ENCODE results near the gene IGFBPL1.

IGFBPL1 gene

DNA sequence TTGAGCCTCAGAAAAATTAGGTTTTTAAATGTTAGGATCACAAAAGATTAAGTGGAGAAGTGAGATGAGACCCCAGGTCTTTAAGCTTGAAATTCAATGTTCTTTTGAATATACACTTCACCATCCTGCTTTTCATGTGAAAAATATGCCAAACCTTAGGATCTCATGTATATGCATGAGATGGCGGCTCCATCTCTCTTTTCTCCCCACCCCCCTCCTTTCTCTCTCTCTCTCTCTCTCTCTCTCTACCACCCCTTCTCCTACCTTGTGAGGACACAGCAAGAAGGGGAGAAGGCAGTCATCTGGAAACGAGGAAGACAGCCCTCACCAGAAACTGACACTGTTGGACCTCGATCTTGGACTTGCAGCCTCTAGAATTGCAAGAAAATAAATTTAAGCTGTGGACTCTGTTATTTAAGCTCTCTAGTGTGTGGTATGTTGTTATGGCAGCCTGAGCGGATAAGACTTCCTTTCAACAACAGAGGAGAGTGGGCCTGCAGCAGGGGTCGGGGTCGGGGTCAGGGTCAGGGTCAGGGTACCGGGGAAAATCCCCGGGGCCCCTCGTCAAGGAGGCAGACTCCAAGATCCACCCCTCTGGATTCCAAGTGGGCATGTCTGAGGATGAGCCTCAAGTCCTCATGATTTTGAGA, 48.1 kb downstream of the IGFBPL1 start:
- DNase-seq, result no peak

DNA sequence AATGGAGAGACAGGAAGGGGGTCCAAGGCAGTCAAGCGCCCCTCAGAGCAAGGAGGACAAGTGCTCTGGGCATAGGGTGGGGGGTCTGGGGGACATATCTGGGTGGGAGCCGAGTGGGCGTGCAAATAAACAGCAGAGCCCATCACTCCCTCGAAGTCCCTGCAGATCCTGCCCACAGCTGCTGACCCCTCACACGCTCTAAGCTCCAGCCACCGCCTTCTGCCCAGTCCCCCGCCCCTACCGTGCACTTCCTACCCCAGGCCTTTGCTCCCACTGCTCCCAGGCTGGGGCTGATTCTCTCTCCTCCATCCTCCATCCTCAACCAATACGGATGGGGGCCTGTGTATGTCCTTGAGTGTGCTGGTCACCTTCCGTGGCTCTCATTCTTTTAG, 48.7 kb downstream of the IGFBPL1 start:
- DNase-seq, result no peak

DNA sequence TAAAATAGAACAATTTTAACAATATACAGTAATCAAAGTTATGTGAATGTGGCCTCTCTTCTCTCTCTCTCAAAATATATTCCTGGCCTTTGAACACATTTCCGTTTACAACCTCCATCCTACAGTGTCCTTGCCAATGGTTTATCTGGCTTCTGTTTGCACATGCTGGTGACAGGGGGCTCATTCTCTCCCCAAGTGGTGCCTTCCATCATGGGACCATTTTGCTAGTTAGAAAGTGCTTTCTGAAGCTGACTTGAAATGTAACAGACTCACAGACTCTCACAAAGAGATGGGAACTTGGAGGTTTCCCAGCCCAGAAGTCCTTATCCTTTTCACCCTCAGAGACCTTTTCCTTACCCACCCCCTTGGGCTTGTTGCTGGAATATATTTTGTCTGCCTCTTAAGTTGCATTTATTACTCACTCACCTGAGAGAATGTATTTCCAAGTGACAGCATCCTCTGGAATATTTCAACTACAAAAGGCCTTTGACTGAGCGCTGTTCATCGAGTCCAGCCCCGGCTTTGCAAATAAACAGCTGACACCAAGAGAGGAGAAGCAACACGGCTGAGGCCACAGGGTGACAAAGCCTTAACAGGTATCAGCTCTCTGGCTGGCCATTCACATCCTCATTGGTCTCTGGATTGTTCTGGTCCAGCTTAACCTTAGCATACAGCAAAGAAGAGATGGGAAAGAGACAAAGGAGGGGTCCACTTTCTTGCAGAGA, 49.2 kb downstream of the IGFBPL1 start:
- DNase-seq, result no peak

DNA sequence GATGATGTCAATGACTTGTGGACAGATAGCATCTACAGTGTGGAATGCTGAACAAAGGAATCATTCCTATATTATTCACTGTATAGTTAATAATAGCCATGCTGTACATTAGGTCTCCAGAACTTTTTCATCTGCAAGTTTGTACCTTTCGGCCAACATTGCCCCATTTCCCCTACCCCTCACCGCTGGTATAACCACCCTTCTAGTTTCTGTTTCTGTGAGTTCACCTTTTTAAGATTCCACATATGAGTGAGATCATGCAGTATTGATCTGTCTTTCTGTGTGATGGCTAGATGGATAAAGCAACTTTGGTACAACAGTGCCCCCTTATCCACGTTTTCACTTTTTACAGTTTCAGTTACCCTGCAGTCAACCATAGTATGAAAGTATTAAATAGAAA, 50.6 kb downstream of the IGFBPL1 start:
- DNase-seq, result no peak

DNA sequence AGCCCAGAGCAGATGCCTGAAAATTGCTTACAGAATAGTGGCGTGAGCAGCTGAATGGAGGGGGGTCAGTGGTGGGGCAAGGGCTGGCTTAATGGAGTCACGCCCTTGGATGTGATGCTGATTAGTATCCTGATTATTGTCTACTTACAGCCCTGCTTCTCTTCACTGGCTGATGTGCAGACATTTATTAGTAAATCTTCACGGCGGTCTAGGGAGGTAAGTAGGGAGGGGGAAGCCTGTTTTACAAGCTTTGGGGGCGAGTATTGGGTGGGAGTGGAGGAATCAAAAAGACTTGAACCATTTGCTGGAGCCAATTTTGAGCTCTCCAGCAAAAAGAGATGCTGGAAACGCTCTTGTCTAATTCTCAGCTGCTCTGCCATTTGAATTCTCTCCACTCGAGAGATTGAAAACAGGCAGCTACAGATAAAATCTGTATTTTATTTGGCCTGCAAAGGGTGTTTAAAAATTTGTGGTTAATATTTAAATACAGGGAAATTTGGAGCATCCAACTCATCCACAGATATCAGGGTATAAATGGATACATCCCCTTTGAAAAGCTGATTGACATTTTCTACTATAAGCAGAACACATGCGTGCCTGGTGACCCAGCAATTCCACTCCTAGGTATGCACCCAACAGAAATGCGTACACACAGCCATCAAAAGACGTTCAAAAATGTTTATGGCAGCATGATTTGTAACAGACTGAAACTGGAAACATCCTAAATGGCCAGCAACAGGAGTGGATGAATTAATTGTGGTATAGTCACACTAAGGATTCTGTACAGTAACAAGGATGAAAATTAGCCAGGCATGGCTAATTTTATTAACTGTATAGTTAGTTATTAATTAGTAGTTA, 51.3 kb downstream of the IGFBPL1 start:
- no peak for DNase-seq

DNA sequence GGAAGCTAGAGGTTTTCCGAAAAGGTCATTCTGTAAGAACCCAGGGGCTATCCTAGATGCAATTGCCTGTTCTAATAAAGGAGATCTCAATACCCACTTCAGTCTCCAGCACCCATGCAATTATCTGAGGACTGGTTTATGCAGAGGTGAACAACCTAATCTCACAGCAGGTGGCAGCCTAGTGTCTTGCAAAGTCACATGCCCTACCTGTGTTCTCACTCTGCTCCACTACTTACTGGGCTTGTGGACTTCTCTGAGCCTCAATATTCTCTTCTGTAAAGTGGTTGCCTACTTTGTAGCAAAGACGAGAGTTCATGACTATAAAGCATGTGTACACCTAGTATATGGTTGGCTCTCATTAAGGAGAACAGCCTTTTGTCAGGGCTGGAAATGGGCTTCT, 52.8 kb downstream of the IGFBPL1 start:
- DNase-seq, result peak; percentile 34

DNA sequence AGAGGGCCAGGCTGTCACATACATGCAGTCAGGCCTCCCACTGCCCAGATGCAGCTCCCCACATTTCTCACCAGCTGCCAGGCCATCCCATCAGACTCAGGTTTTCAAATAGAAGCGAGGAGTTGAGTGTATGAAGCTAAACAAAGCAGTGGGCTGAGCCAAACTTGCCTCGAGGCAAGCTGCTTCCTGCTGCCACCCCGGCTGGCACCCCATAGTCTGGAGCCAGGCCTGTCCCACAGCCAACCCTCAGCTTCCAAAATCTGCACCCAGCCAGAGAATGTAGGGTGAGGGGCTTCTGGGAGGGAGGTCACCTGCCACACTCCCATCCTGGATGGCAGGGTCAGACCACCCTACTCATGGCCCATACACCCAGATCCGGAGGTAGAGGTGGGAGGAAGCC, 54.1 kb downstream of the IGFBPL1 start:
- no peak for DNase-seq

DNA sequence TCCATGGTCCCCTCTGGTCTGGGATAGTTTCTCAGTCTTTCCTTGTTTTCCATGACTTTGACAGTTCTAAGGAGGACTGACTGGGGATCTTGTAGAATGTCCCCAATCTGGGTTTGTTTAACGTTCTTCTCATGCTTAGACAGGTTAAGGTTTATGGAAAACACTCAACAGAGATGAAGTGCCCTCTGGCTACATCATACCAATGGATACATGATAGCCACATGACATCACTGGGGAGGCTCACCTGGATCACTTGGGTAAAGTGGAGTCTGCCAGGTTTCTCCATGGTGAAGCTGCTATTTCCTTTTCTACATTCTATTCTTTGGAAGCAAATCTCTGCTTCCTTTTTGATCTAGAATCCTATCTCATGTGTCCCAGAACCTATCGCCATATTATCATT, 55.5 kb downstream of the IGFBPL1 start:
- DNase-seq, result no peak

DNA sequence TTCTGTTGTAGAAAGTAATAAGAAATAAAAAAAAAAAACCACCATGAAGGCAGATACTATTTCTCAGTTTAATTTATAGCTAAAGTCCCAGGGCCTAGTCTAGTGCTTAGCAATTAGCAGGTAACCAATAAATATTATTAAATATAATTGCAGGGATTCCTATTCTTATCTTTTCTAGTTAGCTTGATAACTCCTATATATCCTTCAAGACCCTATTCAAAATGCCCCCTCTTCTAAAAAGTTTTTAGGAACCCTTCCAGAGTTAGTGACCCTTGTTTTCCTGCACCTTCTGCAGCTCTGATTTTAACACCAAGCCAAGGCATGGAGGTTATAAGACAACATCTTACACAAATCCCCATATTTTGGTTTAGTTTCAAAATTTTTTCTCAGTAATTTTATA, 56.4 kb downstream of the IGFBPL1 start:
- no peak for DNase-seq

DNA sequence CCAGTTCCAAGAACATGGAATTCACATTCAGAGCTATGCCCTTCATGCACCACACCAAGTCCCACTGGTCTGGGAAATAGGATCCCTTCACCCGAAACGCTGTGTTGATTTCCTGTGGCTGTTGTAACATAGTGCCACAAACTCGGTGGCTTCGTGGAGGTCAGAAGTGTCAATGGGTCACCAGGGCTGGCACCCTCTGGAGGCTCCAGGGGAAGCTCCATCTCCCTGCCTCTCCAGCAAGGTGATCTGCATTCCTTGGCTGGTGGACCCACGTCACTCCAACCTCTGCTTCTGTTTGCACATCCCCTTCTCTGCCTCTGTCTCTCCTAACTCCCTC, 60.7 kb downstream of the IGFBPL1 start:
- no peak for DNase-seq

DNA sequence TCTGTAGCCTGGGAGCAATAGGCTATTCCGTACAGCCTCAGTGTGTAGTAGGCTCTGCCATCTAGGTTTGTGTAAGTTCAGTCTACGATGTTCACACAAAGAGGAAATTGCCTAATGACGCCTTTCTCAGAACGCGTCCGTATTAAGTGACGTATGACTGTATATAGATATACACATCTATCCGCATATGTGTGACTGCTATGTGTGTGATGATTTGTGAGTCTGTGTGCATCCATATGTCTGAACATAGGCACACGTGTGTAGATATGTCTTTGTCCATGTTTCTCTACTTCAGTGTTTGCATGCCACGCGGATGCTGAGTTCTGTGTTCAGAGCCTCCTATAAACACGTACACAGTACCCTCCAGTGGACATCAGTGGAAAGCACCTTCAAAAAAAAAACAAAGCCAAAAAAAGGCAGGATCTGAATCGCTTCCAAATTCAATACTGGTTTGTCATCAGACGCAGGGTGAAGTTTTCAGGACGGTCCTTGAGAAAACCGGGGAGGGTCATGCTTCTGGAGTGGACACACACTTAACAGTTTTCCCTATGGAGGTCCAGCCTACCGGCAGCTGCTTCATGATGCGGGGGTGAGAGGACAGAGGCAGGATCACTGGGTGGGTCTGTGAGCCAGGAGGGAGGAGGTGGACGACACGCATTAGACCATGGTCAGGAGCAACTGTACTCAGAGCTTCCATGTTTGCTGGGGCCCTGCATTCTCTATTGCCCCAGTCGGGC, 61.2 kb downstream of the IGFBPL1 start:
- DNase-seq, result peak; percentile 78

DNA sequence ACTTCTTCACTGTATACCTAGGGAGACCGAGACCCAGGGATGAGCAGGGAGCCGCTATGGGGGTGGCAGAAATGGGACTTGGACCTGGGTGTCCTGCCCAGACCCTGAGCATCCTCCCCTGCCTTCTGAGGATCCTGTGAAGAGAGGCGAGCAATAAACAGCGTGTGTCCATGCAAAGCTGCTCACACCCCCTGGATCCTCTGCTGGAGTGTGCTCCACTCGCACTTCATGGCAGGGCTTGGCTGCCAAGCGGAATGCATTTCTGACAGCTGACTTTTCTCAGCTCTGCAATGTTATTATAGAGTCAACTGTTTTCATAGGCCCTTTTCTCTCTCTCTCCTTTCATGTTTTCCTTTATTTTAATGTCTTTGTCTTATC, 62.8 kb downstream of the IGFBPL1 start:
- DNase-seq, result no peak

DNA sequence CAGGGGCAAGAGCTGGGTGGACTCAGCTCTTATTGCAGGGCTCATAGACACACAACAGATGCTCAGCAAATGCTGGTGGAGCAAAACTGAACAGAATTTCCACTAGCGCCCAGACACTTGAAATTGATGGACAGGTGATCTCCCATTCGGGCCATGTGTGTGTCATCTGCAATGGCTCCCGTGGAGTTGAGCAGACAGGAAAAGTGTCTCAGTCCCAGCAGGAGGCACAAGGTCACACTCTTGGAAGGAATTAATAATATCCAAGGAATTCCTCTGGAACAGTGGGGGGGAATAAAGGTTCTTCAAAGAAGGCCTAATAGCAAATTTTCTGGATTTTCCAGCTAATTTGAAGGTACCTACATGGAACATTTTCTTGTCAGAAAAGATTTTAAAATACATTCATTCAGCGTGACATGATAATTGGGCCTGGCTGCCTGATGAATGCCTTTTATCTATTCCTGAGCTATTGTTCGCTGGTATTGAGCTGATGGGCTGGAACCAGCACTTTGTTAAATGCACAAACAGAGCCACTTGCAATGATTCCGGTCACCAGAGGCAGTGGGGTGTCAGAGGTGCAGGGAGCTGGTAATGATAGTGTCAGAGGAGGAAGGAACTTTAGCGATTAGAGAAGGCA, 63.3 kb downstream of the IGFBPL1 start:
- DNase-seq, result no peak

DNA sequence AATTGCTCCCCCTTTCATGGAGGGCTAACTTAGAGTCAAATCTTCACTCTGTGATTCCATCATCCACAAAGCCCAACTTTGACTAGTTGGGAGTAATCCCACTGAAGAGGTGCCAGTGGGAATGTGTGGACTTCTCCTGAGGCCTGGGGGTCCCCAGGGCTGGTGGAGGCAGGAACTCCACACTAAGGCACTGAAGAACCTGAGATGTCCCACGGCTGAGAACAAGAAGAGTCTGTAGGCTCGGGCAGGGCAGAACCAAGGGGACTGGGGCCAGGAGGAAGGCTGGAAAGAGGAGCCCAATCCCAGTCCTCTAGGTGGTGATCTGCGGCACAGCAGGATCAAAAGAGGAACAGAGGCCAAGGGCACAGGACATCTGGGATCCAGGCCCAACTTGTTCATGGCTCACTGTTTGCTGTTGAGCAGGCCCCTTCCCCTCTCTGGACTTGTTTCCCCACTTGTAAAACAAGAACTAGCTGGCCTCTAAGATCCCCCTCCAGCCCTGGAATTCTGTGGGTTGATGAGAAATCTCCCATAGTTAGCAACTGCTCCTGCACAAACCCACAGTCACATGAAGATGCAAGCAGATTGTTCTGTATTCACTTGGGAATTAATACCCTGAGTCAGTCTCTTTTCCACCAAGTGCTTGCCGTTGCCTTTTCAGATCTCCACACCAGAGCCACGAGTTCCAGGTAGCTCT, 64.4 kb downstream of the IGFBPL1 start:
- DNase-seq, result no peak

DNA sequence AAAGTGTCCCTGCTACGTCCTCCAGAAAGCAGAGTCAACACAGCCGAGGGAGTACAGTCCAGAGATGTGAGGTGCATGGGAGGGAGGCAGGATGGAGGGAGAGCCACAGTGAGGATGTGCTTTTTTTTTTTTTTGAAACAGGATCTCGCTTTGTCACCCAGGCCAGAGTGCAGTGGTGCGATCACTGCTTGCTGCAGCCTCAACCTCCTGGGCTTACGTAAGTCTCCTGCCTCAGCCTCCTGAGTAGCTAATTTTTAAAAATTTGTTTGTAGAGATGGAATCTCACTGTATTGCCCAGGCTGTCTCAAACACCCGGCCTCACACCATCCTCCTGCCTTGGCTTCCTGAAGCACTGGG, 65.0 kb downstream of the IGFBPL1 start:
- no peak for DNase-seq

DNA sequence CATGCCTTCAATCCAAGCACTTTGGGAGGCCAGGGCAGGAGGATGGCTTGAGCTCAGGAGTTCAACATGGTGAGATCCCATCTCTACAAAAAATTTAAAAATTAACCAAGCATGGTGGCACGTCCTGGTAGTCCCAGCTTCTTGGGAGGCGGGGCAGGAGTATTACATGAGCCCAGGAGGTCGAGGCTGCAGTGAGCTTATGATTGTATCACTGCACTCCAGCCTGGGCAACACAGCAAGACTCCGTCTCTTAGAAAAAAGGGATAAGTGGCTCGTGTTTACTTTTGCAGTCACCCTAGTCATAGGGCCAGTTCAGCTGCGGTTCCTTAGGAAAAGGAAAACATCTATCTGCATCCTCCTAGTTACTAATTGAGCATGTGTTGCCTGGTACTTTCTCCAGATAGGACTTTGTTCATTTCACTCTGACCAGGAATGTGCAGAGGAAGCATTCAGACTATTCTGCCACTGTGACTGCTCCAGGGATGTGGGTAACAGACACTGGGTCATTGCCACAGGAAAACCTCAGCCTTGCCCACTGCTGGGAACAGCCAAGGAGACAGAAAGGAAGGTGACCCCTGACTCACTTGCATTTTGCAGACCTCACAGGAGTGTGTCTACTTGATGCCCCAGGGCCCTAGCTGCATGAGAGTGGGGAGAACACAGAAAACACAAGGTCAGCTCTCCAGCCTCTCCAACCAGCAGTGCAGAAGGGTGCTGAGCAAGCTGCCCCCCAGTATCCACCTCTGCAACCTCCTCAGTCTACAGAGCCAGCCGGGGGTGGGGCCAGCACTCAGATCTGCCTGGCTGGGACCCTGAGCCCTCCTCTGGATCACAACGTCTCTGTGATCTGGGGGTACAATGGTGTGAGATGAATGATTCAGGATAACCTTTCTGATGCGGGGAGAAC, 65.6 kb downstream of the IGFBPL1 start:
- DNase-seq, result no peak

DNA sequence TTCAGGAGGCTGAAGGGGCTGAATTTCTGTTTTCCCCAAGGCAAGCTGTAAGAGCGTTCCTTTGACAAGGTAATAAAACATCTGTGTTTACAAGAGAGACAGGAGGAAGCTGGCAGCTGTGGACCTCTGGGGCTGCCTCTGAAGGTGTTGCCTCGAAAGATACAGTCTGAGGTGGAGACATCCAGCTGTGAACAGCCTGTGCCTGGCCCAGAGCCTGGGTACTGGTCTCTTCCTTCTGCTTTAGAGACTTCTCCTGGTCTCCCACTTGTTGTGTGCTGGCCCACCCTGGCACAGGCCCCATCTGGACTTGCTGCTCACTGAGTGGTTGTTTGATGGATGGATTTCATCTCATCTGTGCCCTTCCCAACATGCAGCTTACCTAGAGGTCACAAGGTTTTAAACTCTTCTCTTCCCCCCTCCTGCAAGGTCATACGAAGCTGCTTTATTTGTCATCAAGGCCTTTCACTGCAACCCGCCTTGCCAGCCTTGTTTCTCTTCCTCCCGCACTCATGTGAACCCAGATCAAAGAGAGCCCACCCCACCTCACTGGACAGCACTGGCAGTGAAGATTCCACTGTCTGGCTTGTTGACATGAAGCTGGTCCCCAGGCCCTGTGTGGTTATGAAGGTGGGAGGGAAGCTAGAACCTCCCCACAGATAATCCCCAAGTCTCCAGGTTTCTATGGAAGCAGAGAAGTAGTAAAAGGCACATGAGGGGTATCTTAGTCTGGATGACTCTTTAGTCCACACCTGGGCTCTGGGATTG, 66.7 kb downstream of the IGFBPL1 start:
- DNase-seq, result no peak

DNA sequence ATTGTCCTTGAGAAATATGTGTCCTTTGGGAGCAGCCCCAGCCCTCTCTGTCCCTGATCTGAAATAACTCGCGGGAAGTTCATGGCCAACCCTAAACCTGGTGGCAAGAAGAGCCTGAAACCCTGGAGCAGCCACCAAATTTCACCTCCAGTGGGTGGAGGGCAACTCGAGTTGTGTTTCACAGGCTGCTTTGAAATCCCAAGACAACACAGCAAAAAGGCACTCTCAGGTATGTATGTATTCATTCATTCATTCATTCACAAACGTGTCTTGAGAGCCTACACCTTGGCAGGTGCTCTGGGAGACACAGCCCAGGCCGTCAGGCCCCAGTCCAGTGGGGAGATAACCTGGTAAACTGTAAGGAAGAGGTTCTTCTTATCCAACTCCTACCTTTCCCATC, 67.4 kb downstream of the IGFBPL1 start:
- no peak for DNase-seq

All from HCEC 1CT (cell line).